Measurements from ENCODE around the gene TMEM260.
"Not testable (repeated sequence)": the region's sequence is repeated elsewhere in the genome, so short reads cannot be mapped to it uniquely, and the experiment has no call there.

Gene TMEM260

DNA sequence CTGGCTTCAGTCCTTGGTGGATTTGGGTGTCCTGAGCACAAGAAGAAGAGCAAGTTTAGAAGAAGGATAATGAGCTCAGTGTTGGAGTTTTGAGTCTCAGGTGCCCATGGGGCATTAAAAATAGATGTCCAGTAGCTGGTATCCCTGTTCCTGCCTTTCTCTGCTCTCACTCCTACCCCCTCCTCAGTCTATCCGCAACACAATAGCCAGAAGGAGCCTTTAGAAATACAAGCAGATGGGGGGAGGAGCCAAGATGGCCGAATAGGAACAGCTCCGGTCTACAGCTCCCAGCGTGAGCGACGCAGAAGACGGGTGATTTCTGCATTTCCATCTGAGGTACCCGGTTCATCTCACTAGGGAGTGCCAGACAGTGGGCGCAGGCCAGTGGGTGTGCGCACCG is 87.7 kb downstream of the TMEM260 start:
- DNase-seq (ENCODE audit: low read depth, low spot score) = not testable (repeated sequence)

- no peak for DNase-seq (ENCODE audit: low read depth, low spot score)
Measured at GRCh38 chr14:56676042-56676441, 96.4 kb downstream of the TMEM260 start.

GRCh38 chr14:56678838-56679237 is 99.2 kb downstream of the TMEM260 start:
- no peak for DNase-seq (ENCODE audit: low read depth, low spot score)

- no peak for DNase-seq (ENCODE audit: low read depth, low spot score)
Measured at GRCh38 chr14:56686416-56686815, 106.8 kb downstream of the TMEM260 start.

DNA sequence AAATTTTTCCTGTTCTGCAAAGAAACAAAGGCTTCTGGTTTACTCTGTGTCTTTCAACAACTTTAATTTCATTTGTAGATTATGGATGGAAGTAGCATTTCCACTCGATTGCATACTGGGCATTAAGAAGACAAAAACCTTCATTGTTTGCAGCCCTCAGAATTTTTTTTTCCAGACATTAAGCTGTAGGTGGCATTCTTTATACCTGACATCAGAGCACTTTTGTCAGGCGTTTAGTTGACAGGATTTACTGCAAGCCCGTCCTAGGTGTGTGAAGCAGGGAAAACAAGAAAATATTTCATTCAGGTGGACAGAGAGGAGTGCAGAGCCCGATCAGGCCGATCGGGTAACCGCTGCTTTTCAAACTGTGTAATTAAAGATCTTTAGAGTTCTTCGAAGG is 107.5 kb downstream of the TMEM260 start:
- no peak for DNase-seq (ENCODE audit: low read depth, low spot score)

DNA sequence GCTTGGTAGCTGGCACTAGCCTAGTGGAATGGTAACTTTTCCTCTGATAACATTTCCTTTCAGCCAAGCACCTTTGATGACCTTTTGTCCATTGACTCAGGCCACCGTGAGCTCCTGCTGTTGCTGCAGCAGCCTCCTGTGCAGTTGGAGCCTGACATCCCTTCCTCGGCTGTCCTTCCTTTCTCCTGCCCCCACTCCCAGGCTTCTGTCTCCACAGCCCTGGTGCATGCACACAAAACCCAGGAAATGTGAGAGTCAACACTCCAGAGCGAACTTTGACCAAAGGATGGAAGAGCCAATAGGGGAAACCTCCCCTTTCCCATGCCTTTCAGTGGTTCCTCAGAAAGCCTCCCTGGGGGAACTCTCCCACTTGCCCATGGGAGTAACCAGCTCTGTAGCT is 115.0 kb downstream of the TMEM260 start:
- DNase-seq (ENCODE audit: low read depth, low spot score) = no peak

DNA sequence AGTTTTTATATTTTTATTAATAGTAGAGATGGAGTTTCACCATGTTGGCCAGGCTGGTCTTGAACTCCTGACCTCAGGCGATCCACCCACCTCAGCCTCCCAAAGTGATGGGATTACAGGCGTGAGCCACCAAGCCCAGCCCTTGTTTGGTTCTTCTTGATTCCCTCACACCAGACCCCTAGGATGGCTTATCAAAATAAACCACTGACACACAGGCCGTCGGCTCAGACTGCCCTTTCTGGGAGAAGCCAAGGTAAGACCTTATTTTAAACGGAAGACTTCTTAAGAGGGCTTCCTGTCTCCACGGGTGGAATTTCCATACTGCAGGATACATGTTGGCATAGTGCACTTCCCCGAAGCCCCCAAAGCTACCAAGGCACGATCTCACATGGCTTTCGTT is 115.6 kb downstream of the TMEM260 start:
- DNase-seq (ENCODE audit: low read depth, low spot score) = not testable (repeated sequence)
